Vagina (tissue), 2 donors: ENCODE results near the gene GPR137B.

Experiments
- CTCF ChIP-seq, 3 experiments: fragments of 450-650 bp in 2 of 3; fragments of 200-600 bp in 1 of 3; sonication (generic) in 1 of 3; IDR thresholded peaks; one replicate each; pipeline ENCODE4 v1.5.1; 2017 to 2019; ENCODE audit warnings: antibody characterized with exemption in 3 of 3, mild to moderate bottlenecking in 2 of 3, moderate library complexity in 2 of 3
- POLR2A ChIP-seq, 2 donors: fragments of 450-650 bp; IDR thresholded peaks; one replicate each; pipeline ENCODE4 v1.6.1; 2017; ENCODE audit warnings: antibody characterized with exemption in 2 of 2, mild to moderate bottlenecking in 2 of 2, moderate library complexity in 2 of 2

GRCh38 chr1:236133802-236134201, 8.5 kb upstream of the GPR137B start:
- TF ChIP-seq CTCF (IDR thresholded peaks at IDR 0.05) (no peak), POLR2A (IDR thresholded peaks at IDR 0.05) (no peak)
